Measurements from ENCODE around the gene VWCE. TPM values are rescaled to one million over a fixed set of nuclear protein-coding genes. Genes with fewer than 3 reads are reported as not detected.

The VWCE gene
- total and polyA plus RNA-seq, 10 of the 15 experiments (the other 5 are each of a cell fraction or from before 2014, with no cell fraction given) = 0.10 to 4.9 (median 2.4) TPM

GRCh38 chr11:61332797-61333549, 37.9 kb upstream of the VWCE start, which contains the start of the genes DDB1 and TKFC (continued):
- TF ChIP-seq ZNF687 (IDR thresholded peaks at IDR 0.05) (peak; percentile 73), ATF3 (IDR thresholded peaks at IDR 0.05; ENCODE audit: borderline replicate concordance, extremely low read depth, low read depth, low read length) (no peak), BCL11A (IDR thresholded peaks at IDR 0.05; ENCODE audit: low read depth, low read length) (no peak), BACH1 (IDR thresholded peaks at IDR 0.05; ENCODE audit: borderline replicate concordance) (peak; percentile 47; the same call in 1 of the 2 replicates), EGR1 (IDR thresholded peaks at IDR 0.05; ENCODE audit: borderline replicate concordance in 1 of 2, low read depth in 2 of 2, low read length in 2 of 2) (peak in 1 of 2 experiments; percentile 87; a peak in 2 of 3 replicates), RAD51 (IDR thresholded peaks at IDR 0.05) (no peak), TARDBP (IDR thresholded peaks at IDR 0.05; ENCODE audit: borderline replicate concordance) (0 out of 2 replicates have a peak, but pooled peaks have one; percentile 21), REST (IDR thresholded peaks at IDR 0.05; ENCODE audit: low read depth, low read length) (no peak), RUNX3 (IDR thresholded peaks at IDR 0.05; ENCODE audit: low read length) (no peak; the same call in none of the 2 replicates), ZNF592 (IDR thresholded peaks at IDR 0.05) (no peak), EED (IDR thresholded peaks at IDR 0.05; ENCODE audit: low read depth) (peak; percentile 72; the same call in 1 of the 2 replicates), SREBF2 (IDR thresholded peaks at IDR 0.05; ENCODE audit: low read length) (no peak), TAF1 (IDR thresholded peaks at IDR 0.05; ENCODE audit: borderline replicate concordance, low read depth, low read length) (peak; percentile 87), MYB (IDR thresholded peaks at IDR 0.05; ENCODE audit: borderline replicate concordance, low read depth, low read length) (no peak), SIN3A (IDR thresholded peaks at IDR 0.05; ENCODE audit: low read depth, low read length) (peak; percentile 90; the same call in 1 of the 2 replicates), POLR2AphosphoS2 (IDR thresholded peaks at IDR 0.05; ENCODE audit: low read depth, low read length) (peak; percentile 94)
